NCI-H526 (cell line): Measurements from ENCODE around the gene PIGL.
"Not testable (repeated sequence)": the region's sequence is repeated elsewhere in the genome, so short reads cannot be mapped to it uniquely, and the experiment has no call there.

ENCODE experiments used
- DNase-seq, 2 experiments: peaks; one replicate each; lab custom pipeline; 2025; lab: John Stamatoyannopoulos, UW

Gene PIGL

DNA sequence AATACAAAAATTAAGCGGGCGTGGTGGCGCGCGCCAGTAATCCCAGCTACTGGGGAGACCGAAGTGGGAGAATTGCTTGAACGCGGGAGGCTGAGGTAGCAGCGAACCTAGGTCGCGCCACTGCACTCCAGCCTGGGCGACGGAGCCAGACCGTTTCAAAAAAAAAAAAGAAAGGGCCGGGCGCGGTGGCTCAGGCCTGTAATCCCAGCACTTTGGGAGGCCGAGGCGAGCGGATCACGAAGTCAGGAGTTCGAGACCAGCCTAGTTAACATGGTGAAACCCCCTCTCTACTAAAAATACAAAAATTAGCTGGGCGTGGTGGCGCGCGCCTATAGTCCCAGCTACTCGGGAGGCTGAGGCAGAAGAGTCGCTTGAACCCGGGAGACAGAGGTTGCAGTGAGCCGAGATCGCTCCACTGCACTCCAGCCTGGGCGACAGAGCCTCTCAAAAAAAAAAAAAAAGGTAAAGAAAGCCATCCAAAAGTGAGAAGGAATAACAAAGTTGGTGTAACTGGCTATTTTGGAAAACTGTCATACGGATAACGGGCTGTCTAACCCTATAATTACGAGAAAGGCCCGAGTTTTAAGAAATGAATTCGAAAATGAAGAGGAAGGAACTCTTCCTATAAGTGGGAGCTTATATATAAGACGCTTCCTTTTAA, 539 bp upstream of the PIGL start:
- DNase-seq: not testable (repeated sequence)

DNA sequence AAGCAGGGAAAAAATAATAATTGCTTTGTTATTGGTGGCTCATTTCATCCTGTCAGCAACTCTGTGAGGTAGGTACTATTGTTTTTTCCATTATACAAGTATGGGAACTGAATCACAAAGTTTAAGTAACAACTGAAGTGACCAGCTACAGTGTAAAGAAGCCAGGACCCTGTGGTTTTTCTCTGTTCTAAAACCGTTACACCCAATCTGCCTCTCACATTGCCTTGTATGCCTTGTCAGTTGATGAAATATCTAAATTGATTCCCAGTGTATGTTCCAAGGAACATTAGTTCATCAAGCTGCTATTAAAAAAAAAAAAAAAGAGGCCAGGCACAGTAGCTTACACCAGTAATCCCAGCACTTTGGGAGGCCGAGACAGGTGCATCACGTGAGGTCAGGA, 5.4 kb downstream of the PIGL start:
- DNase-seq: no peak

DNA sequence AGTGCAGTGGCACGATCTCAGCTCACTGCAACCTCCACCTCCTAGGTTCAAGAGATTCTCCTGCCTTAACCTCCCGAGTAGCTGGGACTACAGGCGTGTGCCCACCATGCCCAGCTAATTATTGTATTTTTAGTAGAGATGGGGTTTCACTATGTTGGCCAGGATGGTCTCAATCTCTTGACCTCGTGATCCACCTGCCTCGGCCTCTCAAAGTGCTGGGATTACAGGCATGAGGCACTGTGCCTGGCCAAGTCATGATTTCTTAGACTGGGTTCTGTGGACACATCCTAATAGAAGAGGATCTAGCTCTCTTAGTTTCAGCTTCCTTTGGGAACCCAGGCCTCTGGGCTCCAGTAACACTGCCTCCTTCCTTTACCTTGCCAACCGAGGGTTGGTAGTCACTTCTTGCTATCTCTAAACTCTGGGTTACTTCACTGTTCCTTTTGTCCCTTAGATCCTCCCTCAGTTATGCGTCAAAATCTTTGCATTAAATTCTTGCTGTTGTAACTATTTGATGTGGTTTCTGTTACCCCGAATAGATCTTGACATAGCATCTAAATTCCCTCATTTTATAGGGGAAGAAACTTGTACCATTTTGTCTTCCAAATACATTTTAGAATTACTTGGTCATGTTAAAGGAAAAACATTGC, 13.0 kb downstream of the PIGL start:
- DNase-seq: not testable (repeated sequence)

DNA sequence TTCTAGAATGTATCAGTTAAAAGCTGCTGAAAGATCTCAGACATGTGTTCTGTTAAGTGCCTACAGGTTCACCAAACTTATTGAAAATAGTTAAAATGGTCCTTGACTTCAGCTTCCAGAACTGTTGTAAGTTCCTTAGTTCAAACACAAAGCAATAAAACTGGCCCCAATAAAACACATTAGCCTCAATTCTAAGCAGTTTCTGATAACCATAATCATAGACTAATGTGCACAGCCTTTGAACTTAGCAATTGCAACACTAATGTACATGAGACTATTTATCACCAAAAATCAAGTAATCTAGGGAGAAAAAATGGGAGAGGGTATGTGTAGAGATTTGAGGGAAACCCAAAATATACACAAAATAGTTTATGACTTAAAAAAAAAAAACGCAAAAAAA, 15.4 kb downstream of the PIGL start:
- no peak for DNase-seq

DNA sequence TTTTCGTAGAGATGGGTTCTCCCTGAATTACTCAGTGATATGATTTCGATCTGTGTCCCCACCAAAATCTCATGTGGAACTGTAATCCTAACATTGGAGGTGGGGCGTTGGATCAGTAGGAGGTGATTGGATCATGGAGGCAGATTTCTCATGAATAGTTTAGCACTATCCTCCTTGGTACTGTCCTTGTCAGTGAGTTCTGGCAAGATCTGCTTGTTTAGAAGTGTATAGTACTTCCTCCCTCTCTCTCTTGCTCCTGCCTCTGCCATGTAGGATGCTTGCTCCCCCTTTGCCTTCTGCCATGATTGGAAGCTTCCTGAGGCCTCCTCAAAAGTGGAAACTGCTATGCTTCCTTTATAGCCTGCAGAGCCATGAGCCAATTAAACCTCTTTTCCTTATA, 22.9 kb downstream of the PIGL start:
- DNase-seq: no peak

DNA sequence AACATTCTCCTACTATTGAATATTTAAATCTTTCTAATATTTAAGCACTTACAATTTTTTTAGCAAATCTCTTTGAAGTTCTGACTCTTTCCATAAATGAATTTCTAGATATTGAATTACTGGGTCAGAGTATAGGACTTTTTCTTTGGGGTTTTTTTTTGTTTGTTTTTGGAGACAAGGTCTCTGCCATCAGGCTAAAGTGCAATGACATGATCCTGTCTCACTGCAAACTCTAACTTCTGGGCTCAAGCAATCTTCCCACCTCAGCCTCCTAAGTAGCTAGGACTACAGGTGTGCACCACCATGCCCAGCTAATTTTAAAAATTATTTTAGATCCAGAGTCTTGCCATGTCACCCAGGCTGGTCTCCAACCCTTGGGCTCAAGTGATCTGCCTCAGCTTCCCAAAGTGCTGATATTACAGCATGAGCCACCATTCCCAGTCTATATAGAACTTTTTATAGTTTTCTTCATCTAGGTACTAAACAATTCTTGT, 24.9 kb downstream of the PIGL start:
- no peak for DNase-seq

DNA sequence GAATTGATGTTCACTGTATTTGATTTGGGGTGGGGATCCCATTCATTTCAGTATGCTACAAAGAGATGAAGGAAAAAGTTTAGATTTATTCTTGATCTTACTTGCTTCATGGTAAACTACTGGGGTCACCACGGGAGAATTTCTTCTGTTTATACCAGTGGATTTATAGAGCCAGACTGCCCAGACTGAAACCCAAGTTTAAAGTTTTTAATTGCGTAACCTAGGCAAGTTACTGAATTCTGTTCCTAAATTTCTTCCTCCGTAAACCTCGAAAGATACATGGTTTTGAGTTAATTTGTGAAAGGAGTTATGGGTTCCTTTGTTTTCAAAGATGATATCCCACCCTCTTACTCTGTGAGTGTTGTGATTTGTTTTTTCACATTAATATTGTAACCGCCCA, 26.4 kb downstream of the PIGL start:
- no peak for DNase-seq

DNA sequence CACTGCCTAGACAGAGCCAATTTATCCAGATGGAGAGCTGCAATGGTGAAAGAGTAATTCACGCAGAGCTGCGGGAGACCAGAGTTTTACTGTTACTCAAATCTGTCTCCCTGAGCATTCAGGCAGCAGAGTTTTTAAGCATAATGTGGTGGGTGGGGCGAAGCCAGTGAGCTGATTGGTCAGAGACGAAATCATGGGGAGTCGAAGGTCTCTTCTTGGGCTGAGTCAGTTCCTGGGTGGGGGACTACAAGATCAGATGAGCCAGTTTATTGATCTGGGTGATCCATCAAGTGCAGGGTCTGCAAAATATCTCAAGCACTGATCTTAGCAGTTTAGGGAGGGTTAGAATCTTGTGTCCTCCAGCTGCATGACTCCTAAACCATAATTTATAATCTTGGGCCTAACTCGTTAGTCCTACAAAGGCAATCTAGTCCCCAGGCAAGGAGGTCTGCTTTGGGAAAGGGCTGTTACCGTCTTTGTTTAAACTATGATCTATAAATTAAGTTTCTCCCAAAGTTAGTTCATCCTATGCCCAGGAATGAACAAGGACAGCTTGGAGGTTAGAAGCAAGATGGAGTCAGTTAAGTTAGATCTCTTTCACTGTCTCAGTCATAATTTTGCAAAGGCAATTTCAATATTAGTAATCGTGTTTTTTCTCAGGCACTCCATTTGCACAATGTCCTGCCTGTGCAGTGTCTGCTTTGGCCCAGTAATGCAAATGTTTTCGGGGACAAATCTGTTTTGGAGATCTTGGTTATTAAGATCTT, 27.0 kb downstream of the PIGL start:
- no peak for DNase-seq

DNA sequence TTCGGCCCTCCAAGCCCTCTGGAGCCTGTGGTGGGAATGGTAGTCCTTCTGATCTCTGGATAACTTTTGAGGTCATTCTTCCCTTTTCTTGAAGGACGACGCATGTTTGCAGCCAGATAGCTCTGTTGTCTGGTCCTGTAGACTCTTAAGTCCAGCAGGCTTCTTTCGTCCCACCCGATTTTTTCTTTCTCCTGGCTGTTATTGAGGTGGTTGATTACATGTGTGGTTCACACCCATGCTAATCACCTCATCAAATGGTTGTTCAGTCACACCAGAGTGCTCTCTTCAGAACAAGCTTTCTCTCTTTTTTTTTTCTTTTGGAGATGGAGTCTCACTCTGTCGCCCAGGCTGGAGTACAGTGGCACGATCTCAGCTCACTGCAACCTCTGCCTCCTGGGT, 30.6 kb downstream of the PIGL start:
- no peak for DNase-seq

DNA sequence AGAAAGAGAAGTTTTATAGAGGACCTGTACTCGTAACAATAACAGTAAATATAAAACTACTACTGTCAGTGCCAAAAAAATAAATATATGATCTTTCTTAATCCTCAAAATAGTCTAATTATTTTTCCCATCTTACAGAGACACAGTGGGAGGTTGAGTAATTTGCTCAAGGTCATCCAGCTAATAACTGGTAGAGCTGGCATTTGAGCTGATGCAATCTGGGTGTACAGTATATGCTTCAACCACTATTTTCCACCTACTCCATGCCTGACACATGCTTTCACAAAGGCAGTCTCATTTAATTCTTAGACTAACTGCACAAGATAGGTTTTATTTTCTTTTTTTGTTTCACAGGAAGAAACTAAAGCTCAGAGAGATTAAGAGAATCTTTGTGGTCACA, 33.6 kb downstream of the PIGL start:
- DNase-seq: no peak

DNA sequence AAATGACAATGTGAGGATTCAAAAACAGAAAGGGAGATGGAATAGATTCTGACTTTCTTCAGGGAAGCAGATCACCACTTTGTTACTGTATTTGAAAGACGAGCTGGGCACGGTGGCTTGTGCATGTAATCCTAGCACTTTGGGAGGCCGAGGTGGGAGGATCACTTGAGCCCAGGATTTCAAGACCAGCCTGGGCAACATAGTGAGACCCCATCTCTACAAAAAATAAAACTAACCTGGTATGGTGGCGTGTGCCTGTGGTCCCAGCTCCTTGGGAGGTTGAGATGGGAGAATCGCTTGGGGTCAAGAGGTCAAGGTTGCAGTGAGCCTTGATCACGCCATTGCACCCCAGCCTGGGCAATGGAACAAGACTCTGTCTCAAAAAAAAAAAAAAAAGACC, 34.0 kb downstream of the PIGL start:
- no peak for DNase-seq

DNA sequence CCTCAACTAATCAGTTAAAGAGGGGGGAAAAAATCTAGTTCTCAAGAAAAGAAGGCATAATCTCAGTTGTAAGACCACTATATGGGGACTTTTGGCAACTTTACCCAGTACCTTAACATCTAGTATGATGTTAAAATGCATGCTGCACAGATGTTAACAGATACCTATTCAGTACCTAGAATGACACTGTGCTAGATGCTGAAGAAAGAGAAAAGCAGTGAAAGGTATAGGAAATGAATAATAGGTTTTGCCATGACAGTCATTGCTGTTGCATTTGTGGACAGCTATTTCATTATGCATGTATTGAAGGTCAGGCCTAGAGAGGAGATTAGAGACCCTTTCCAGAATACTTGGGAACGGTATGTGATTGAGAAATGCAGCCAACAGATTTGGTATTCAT, 34.5 kb downstream of the PIGL start:
- no peak for DNase-seq

DNA sequence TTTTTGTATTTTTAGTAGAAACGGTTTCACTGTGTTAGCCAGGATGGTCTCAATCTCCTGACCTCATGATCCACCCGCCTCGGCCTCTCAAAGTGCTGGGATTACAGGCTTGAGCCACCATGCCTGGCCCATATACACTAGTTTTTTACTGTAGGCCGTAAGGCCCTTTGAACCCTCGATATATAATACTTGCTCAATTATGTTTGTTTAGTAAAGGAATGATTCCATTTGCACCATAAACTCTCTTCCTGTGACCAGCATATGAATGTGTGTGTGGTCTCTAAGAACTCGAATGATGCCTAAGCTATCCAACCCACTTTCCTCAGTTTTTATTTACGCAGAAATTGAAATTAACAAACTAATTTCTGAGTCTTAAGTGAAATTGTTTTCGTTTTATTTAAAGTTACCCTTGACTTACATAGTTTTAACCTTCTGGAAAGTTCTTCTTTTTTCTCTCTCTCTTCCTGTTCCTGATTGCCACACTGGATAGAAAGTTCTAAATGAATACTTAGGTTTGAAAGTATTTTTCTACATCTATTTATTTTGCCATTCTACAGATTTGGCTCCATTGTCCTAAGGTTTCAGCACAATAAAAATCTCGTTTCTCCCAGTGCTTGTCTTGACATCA, 37.9 kb downstream of the PIGL start:
- DNase-seq: no peak

DNA sequence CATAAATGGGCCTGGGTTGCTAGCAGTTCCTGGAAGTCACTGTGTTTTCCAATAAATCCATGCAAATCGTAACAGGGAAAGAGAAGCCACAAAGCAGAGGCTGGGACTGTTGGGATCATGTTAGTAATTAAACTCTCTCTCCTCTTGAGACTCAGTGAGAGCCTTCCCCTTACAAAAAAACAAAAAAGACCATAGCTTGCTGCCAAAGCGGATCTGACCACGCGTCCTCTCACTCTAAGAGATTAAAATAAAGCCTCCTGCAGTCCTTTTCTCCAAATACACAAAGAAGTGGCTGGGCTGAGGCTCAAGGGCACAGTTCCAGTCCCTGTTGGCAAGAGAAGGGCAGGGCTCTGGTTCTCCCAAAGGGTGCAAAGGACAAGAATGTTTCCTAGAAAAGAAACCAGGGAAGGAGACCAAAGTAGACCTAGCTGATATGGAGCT, 38.5 kb downstream of the PIGL start:
- peak in 1 of 2 experiments; percentile 4 for DNase-seq

DNA sequence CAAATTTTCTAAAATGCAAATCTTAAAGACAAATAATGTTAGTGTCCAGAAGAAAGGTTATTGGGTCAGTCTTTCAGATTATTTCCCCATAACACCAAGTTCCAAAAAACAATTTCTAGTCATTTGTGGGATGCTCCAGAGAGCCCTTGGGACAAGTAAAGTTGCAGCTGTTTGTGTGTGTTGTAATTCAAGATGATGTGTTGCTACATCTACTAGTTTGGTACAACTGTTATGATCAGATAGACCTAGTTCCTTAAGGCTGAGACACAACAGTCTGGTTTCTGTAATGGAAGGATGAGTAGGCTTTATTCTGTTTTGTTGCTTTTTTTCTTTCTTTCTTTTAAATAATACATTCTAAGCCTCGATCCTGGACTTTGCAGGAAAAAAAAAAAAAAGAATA, 41.9 kb downstream of the PIGL start:
- no peak for DNase-seq

DNA sequence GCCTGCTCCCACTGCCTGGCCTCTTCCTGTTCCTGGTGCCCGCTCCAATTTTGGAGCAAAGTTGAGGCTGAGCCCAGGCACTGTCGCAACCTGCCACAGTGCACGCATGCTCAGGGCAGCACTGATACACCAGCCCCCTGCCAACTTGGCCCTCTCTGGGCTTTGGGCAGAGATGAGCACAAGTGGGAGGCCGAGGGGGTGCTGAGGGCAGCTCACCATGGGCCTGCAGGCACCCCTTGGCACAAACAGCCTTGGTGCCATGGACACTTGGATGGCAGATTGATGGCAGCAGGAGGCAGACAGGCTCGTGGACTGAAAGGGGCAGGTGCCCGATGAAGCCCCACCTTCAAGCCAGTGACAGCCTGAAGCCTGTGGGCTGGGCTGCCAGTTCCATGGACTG, 42.9 kb downstream of the PIGL start:
- no peak for DNase-seq

DNA sequence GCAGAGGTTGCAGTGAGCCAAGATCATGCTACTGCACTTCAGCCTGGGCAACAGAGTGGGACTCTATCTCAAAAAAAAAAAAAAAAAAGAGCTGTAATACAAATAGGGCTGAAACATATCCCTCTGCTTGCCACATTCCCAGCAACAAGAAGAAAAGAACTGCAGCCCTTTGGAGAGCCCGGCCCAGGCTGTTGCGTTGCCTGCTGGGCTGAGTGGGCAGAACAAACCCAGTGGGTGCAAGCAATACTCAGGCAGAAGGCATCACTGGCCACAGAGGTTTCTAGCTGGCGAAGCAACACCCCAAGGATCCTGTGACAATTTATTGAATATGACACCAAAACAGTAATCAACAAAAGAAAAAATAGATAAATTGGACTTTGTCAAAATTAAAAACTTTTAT, 44.0 kb downstream of the PIGL start:
- no peak for DNase-seq

DNA sequence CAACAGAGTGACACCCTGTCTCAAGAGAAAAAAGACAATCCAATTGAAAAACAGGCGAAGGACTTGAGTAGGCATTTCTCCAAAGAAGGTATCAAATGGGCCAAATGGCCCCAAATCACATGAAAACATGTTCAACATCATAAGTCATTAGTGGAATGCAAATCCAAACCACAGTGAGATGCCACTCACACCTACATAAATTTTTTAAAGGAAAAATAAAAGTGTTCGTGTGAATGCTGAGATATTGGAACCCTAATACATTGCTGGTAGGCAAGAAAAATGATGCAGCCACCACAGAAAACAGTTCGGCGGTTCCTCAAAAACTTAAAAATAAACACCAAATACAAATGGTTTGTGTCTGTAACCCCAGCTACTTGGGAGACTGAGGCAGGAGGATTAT, 45.2 kb downstream of the PIGL start:
- DNase-seq: no peak

DNA sequence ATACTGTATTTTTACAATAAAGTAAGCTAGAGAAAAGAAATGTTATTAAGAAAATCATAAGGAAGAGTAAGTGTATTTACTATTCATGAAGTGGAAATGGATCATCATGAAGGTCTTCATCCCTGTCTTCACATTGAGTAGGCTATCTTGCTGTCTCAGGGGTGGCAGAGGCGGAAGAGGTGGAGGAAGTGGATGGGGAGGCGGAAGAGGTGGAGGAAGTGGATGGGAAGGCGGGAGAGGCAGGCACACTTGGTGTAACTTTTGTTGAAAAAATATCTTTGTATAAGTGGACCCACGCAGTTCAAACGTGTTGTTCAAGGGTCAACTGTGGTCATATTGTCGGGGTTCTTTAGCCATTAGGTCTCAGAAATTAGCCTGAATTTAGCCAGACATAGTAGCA, 50.2 kb downstream of the PIGL start:
- no peak for DNase-seq

DNA sequence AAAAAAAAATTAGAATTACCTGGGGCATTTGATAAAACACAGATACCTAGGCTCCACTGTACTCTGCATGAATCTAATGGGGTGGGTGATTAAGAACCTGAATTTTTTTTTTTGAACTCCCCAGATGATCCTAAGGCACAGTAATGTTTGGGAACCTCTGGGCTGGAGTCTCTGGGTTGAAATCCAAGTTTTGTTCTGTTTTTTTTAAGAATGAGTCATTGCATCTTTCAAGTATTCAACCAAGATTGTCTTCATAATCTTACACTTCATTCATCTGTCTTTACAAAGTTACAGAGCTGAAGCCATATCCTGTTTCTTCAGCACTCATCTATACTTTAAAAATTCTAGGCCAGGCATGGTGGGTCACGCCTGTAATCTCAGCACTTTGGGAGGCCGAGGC, 52.6 kb downstream of the PIGL start:
- DNase-seq: no peak

DNA sequence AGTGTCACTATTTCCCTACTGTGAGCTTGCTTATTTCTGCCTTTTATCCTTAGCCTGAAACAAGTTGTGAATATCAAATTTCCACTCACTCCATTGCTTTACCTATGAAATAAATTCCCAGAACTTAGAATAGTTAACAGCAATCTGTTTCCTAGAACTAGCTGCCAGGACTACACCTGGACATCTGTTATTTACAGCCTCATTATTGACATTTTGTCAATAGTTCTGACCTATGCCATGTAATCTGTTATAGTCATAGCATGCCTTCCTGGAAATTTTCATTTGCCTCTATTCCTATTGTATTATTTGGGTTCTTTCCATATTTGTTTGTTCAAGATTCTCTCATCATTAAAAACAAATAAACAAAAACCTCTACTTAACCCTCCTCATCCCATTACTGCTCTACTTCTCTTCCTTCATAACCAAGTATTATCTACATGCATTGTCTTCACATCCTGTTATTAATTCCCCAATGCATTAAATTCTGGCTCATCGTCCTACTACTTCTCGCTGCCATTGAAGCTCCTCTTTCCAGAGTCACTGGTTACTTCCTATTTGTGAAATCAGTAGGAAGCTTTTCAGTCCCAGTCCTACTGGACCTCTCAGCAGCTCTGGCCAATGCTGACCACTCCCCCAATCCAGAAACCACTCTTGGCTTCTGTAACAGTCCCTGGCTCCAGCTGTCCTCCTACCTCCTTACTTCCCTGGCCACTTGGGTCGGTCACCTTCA, 55.3 kb downstream of the PIGL start:
- DNase-seq: no peak

DNA sequence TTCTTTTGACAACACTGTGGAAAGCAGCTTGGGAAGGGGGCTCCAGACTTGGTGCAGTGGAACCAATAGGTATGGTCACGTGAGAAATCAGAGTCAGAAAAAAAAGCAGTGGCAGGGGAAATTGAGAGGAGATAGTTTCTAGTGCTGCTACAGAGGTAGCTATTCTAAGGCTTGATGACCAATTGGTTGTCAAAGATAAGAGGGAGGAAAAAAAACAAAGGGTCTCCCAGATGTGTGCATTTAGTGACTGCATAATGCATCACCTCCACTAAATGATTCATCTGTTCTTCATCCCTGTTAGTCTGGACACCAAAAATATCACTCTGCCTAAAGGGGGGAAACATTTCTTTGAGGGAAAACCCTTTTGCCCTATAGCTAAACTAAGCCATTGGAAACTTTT, 56.5 kb downstream of the PIGL start:
- no peak for DNase-seq
